ENCODE data around the gene CIAO3.

GRCh38 chr16:788399-789126 lies 47.8 kb upstream of the CIAO3 start, which contains the start of gene CHTF18:
- TF ChIP-seq CTCF (IDR thresholded peaks at IDR 0.05; ENCODE audit: low read length) (no peak), EZH2 (optimal IDR thresholded peaks at IDR 0.05; ENCODE audit: low read depth, low read length) (no peak)

Data from MM.1S (cell line).